SK-N-SH treated with all-trans-retinoic acid at 6 μM for 48 hours (cell line): Measurements from ENCODE around the gene PLXNB1.

Source experiments
- CREB5 ChIP-seq: fragments of 250-450 bp; sonication (Bioruptor Pico); IDR thresholded peaks from 2 replicates; pipeline ENCODE4 v1.5.1; 2020; ENCODE audit warnings: low read depth, mild to moderate bottlenecking, moderate library complexity
- RARB ChIP-seq: fragments of 250-450 bp; sonication (Bioruptor Pico); IDR thresholded peaks from 2 replicates; pipeline ENCODE4 v1.8.0; 2021; ENCODE audit warnings: mild to moderate bottlenecking, moderate library complexity
- TSHZ2 ChIP-seq: fragments of 250-450 bp; sonication (Bioruptor Pico); IDR thresholded peaks from 2 replicates; pipeline ENCODE4 v1.5.0; 2020; ENCODE audit warnings: mild to moderate bottlenecking, moderate library complexity
- ZFP30 ChIP-seq: fragments of 450-650 bp; formaldehyde crosslinking; IDR thresholded peaks from 2 replicates; pipeline ENCODE4 v1.5.0; 2022; ENCODE audit warnings: mild to moderate bottlenecking, moderate library complexity

DNA sequence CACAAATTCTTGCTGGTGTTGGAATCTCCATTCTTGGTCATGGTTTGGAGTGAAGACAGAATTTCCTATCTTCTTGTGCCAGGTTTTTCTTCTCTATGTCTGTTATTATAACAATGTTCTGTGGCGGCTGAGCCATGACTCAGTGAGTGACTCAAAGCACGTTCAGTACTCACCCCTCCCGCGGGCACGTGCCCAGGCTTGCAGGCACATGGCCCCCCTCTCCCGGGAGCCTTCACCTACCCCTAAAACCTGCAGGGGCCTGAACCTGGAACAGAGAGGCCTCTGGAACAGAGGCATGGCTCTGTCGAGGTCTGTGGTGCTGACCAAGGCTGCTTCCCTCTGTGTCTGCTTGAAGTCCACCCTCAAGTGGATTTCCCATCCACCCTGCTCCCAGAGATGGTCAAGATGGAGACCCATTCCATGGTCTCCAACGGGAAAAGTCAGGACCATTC, 27.6 kb downstream of the PLXNB1 start:
- TF ChIP-seq RARB (CRISPR knock-in tag) = no peak
- no peak for TF ChIP-seq CREB5 (CRISPR knock-in tag)
- no peak for TF ChIP-seq TSHZ2
- TF ChIP-seq ZFP30 (CRISPR knock-in tag) = no peak
